HG03108 (cell line): ENCODE measurements around the gene GAB1.

Source experiments
- ATAC-seq: cut with Tn5 transposase; IDR thresholded peaks from one replicate; pipeline ENCODE4 v1.9.1; 2021; ENCODE audit warnings: moderate library complexity; ENCODE audit not compliant: unreplicated experiment

GAB1 gene

GRCh38 chr4:143357161-143357845, 20.6 kb downstream of the GAB1 start:
- no peak for ATAC-seq

- ATAC-seq, result no peak
Measured at GRCh38 chr4:143358419-143358818, 21.7 kb downstream of the GAB1 start.

- peak; percentile 83 for ATAC-seq
Measured at GRCh38 chr4:143358923-143359643, 22.4 kb downstream of the GAB1 start.

GRCh38 chr4:143359644-143360193, 23.0 kb downstream of the GAB1 start:
- ATAC-seq, result no peak

GRCh38 chr4:143360838-143361625, 24.4 kb downstream of the GAB1 start:
- no peak for ATAC-seq

- ATAC-seq, result no peak
Measured at GRCh38 chr4:143362349-143363046, 25.8 kb downstream of the GAB1 start.

- ATAC-seq, result no peak
Measured at GRCh38 chr4:143363332-143363731, 26.7 kb downstream of the GAB1 start.

GRCh38 chr4:143364063-143364462, 27.4 kb downstream of the GAB1 start:
- ATAC-seq, result no peak

GRCh38 chr4:143367863-143368262, 31.2 kb downstream of the GAB1 start:
- ATAC-seq, result no peak

GRCh38 chr4:143369552-143369951, 32.9 kb downstream of the GAB1 start:
- no peak for ATAC-seq

GRCh38 chr4:143372093-143372915, 35.6 kb downstream of the GAB1 start:
- peak; percentile 57 for ATAC-seq

GRCh38 chr4:143374255-143374654, 37.6 kb downstream of the GAB1 start:
- ATAC-seq, result no peak

GRCh38 chr4:143374771-143375170, 38.1 kb downstream of the GAB1 start:
- ATAC-seq, result no peak

- ATAC-seq, result peak; percentile 28
Measured at GRCh38 chr4:143375326-143376073, 38.8 kb downstream of the GAB1 start.

GRCh38 chr4:143377611-143378099, 41.0 kb downstream of the GAB1 start:
- ATAC-seq, result peak; percentile 53

- ATAC-seq, result no peak
Measured at GRCh38 chr4:143380629-143381028, 44.0 kb downstream of the GAB1 start.

- ATAC-seq, result peak; percentile 44
Measured at GRCh38 chr4:143381189-143382118, 44.8 kb downstream of the GAB1 start.

- ATAC-seq, result no peak
Measured at GRCh38 chr4:143382596-143382995, 45.9 kb downstream of the GAB1 start.
